ENCODE measurements around the gene PRSS38.

PRSS38 gene

GRCh38 chr1:227792216-227793078 is 23.0 kb upstream of the PRSS38 start:
- FAIRE-seq (peak; percentile 46), DNase-seq (ENCODE audit: insufficient read length, low spot score) (no peak)

GRCh38 chr1:227793079-227793947 is 22.2 kb upstream of the PRSS38 start:
- no peak for DNase-seq (ENCODE audit: insufficient read length, low spot score)

GRCh38 chr1:227793948-227794816 is 21.3 kb upstream of the PRSS38 start:
- FAIRE-seq (peak; percentile 78), DNase-seq (ENCODE audit: insufficient read length, low spot score) (peak; percentile 68)

More at GRCh38 chr1:227793079-227793947, 22.2 kb upstream of the PRSS38 start:
- peak; percentile 55 for FAIRE-seq

DNA sequence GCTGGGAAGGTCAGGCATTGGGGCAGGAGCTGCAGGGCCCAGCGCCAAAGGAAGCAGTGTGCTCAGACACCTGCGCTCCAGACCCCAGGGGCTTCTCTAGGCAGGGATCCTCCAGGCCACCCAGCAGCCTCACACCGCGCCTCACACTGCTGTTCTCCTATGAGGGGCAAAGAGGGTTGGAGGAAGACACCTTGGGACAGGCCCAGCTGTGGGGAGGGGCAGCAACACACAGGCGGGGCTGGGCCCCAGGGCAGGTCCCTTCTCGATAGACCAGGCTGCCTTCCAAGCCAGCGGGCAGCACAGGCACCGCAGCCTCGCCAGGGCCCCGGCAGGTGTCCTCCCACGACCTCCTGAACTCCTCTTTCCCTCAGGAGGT is 20.7 kb upstream of the PRSS38 start:
- no peak for DNase-seq (ENCODE audit: insufficient read length, low spot score)
- no peak for FAIRE-seq

GRCh38 chr1:227795732-227796131 is 19.7 kb upstream of the PRSS38 start:
- no peak for FAIRE-seq

GRCh38 chr1:227796359-227796915 is 19.0 kb upstream of the PRSS38 start:
- DNase-seq (ENCODE audit: insufficient read length, low spot score) (no peak), FAIRE-seq (no peak)

More at GRCh38 chr1:227795732-227796131, 19.7 kb upstream of the PRSS38 start:
- no peak for DNase-seq (ENCODE audit: insufficient read length, low spot score)

DNA sequence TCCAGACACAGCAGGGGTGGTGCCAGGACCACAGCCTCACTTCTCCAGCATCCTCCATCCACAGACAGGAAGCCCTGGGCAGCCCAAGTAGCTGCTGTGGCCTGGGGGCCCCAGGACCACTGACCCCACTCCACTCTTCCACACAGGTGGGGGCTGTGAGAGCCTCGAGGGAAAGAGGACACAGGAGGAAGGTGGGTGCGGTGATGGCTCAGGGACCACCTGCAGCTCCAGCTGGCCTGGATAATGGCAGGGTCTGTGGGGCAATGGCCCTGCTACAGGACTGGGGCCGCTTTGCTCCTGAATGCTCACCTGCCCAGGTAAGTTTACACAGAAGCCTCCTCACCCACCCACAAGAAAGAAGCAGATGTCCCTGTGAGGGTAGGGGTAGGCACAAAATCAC is 18.3 kb upstream of the PRSS38 start:
- DNase-seq (ENCODE audit: insufficient read length, low spot score) (no peak), FAIRE-seq (no peak)

DNA sequence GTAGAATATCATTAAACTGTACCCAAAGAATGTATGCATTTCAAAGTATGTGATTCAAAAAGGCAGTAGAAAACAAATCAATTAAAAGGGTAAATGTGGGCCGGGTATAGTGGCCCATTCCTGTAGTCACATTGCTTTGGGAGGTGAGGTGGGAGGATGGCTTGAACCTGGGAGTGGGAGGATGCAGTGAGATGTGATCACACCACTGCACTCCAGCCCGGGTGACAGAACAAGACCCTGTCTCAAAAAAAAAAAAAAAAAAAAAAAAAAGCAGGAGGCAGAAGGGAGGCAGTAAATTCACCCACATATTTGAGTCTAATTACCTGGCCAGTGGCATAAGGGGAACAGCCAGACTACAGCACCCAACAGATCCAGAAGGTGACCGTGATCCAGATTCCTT is 17.9 kb upstream of the PRSS38 start:
- DNase-seq (ENCODE audit: insufficient read length, low spot score) (no peak), FAIRE-seq (no peak)

- no peak for DNase-seq (ENCODE audit: insufficient read length, low spot score)
- FAIRE-seq = no peak
Measured at GRCh38 chr1:227798078-227798802, 17.2 kb upstream of the PRSS38 start.

- DNase-seq (ENCODE audit: insufficient read length, low spot score) (no peak), FAIRE-seq (no peak)
Measured at GRCh38 chr1:227799756-227800155, 15.7 kb upstream of the PRSS38 start.

GRCh38 chr1:227803933-227804332 is 11.5 kb upstream of the PRSS38 start:
- no peak for FAIRE-seq
- DNase-seq (ENCODE audit: insufficient read length, low spot score) = no peak

DNA sequence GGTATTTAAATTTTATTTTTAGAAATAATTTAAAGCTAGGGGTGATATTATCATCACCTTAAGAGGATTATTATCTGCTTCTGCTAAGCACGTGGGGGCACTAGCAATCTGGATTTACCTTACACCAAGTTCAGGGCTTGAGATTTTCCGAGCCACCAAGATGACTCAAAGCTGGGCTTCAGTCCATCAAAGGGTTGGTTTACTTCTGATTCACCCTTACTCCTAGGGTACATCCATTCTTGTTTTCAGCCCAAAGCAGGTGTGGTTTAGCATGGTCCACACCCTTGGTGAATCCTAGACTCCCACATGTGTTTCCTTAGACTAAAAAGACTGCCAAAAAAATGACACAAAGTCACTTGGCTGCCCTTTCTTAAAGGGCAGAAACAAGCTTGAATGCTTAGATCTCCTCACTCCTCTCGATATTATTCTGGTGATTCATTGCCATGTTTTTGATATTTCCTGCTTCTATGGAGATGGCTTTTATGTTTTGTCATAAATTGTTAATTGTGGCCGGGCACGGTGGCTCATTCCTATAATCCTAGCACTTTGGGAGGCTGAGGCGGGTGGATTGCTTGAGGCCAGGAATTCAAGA is 9.8 kb upstream of the PRSS38 start:
- FAIRE-seq = peak; percentile 80
- DNase-seq (ENCODE audit: insufficient read length, low spot score) = no peak

GRCh38 chr1:227808566-227808965 is 6.9 kb upstream of the PRSS38 start:
- no peak for FAIRE-seq
- DNase-seq (ENCODE audit: insufficient read length, low spot score) = no peak

GRCh38 chr1:227809026-227809425 is 6.4 kb upstream of the PRSS38 start:
- no peak for FAIRE-seq
- DNase-seq (ENCODE audit: insufficient read length, low spot score) = no peak

DNA sequence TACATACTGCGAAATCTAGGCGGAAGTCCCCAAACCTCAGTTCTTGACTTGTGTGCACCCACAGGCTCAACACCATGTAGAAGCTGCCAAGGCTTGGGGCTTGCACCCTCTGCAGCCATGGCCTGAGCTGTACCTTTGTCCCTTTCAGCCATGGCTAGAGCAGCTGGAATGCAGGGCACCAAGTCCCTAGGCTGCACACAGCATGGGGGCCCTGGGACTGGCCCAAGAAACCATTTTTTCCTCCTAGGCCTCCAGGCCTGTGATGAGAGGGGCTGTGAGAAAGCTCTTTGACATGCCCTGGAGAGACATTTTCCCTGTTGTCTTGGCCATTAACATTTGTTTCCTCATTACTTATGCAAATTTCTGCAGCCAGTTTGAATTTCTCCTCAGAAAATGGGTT is 1.5 kb upstream of the PRSS38 start:
- no peak for DNase-seq (ENCODE audit: insufficient read length, low spot score)
- FAIRE-seq = no peak

DNA sequence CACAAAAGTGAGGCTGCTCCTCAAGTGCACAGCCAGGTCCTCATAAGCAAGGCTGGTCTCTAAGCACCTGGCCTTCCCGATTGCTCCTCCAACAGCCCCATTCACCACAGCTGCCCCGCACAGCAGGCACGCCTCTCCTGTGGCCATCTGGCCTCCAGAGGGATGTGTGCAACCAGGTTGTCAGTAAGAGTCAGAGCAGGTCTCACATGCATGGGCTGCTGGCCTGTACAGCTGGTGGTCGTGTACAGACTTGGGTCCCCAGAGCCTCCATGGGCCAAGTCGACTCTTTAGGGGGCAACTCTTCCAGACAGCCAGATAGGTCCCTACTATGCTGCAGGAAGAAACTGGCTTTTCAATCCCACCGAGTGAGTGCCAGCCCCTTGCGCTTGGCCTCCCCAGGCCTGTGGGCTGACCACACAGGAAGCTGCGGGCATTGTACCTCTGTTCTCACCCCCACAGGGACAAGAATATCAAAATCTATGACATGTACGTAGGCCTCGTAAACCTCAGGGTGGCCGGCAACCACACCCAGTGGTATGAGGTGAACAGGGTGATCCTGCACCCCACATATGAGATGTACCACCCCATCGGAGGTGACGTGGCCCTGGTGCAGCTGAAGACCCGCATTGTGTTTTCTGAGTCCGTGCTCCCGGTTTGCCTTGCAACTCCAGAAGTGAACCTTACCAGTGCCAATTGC is 1.4 kb downstream of the PRSS38 start:
- DNase-seq (ENCODE audit: insufficient read length, low spot score) = no peak
- FAIRE-seq = no peak

- no peak for FAIRE-seq
- DNase-seq (ENCODE audit: insufficient read length, low spot score) = no peak
Measured at GRCh38 chr1:227823537-227823936, 8.1 kb downstream of the PRSS38 start.

DNA sequence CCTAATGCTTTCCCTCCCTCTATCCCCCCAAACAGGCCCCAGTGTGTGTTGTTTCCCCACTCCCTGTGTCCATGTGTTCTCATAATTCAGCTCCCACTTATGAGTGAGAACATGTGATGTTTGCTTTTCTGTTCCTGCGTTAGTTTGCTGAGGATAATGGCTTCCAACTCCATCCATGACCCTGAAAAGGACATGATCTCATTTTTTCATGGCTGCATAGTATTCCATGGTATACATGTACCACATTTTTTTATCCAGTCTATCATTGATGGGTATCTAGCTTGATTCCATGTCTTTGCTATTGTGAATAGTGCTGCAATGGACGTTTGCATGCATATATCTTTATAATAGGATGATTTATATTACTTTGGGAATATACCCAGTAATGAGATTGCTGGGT is 8.7 kb downstream of the PRSS38 start:
- no peak for DNase-seq (ENCODE audit: insufficient read length, low spot score)
- no peak for FAIRE-seq

- FAIRE-seq = no peak
- DNase-seq (ENCODE audit: insufficient read length, low spot score) = no peak
Measured at GRCh38 chr1:227828786-227829185, 13.3 kb downstream of the PRSS38 start.

Measured in HTR-8/SVneo (cell line).